ENCODE results near the gene MMP10. TPM values are rescaled to one million over a fixed set of nuclear protein-coding genes. Genes with fewer than 3 reads are reported as not detected.

The MMP10 gene
- total and polyA plus RNA-seq, 3 experiments from 2014 or later: not detected

- Mint-ChIP-seq H3K9me3 (no peaks in the 10 kb centered on the region), H3K4me1 (no peaks in the 10 kb centered on the region), H3K27ac (no peak overlapping the region), H3K36me3 (no peaks in the 10 kb centered on the region), H3K4me3 (no peak overlapping the region), H3K27me3 (peaks cover 0 to 10% of the 10 kb centered on the region in 2 donors)
- H3K9me3 ChIP-seq (ENCODE audit: low read length): no peaks in the 10 kb centered on the region
- no peaks in the 10 kb centered on the region for H3K4me1 ChIP-seq (ENCODE audit: insufficient read depth, low read length)
- no peaks in the 10 kb centered on the region for H3K27me3 ChIP-seq (ENCODE audit: insufficient read depth, low read length, poor library complexity, severe bottlenecking)
- no peaks in the 10 kb centered on the region for H3K36me3 ChIP-seq (ENCODE audit: insufficient read depth, low read length)
- ChIA-PET POLR2A (no interaction called here), CTCF (no interaction called here)
- no peak overlapping the region for H3K27ac ChIP-seq (ENCODE audit: low read depth, low read length)
- no peak overlapping the region for H3K4me3 ChIP-seq (ENCODE audit: low read length)
- no peak for DNase-seq
These were observed 12.2 kb upstream of the MMP10 start for GRCh38 chr11:102792604-102793003.

- H3K4me3 ChIP-seq (ENCODE audit: low read length): no peak overlapping the region
- H3K27me3 ChIP-seq (ENCODE audit: insufficient read depth, low read length, poor library complexity, severe bottlenecking): no peaks in the 10 kb centered on the region
- H3K4me1 ChIP-seq (ENCODE audit: insufficient read depth, low read length): no peaks in the 10 kb centered on the region
- ChIA-PET CTCF (no interaction called here), POLR2A (no interaction called here)
- no peak overlapping the region for H3K27ac ChIP-seq (ENCODE audit: low read depth, low read length)
- Mint-ChIP-seq H3K9me3 (no peaks in the 10 kb centered on the region), H3K4me3 (no peak overlapping the region), H3K27ac (no peak overlapping the region), H3K27me3 (peaks cover 0 to 10% of the 10 kb centered on the region in 2 donors), H3K36me3 (no peaks in the 10 kb centered on the region), H3K4me1 (no peaks in the 10 kb centered on the region)
- H3K36me3 ChIP-seq (ENCODE audit: insufficient read depth, low read length): no peaks in the 10 kb centered on the region
- H3K9me3 ChIP-seq (ENCODE audit: low read length): no peaks in the 10 kb centered on the region
- no peak for DNase-seq
These were observed 11.0 kb upstream of the MMP10 start for GRCh38 chr11:102791271-102792036.

DNA sequence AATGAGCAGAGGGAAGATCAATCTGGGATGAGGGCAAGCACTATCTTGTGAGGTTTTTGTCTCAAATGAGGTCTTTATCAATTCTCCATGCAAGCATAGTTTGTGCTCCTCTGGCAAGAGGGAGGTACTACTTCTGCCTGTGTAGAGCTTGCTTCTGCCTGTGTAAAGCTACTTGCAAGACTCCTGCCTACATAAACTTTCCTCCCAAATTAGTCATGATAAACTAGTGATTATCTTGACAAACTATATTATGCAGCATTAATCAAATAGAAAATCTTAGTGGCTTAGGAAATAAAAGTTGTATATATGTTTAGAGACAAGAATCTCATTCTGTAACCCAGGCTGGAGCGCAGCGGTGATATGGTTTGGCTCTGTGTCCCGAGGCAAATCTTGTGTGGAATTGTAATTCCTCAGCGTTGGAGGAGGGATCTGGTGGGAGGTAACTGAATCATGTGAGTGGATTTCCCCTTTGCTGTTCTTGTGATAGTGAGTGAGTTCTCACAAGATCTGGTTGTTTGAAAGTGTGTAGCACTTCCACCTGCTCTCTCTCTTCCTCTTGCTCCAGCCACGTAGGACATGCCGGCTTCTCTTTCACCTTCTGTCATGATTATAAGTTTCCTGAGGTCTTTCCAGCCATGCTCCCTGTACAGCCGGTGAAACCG, 8.0 kb upstream of the MMP10 start:
- Mint-ChIP-seq H3K4me1 (no peaks in the 10 kb centered on the region), H3K36me3 (no peaks in the 10 kb centered on the region), H3K9me3 (no peaks in the 10 kb centered on the region), H3K27ac (no peak overlapping the region), H3K27me3 (peaks cover 0 to 17% of the 10 kb centered on the region in 2 donors), H3K4me3 (no peak overlapping the region)
- H3K4me3 ChIP-seq (ENCODE audit: low read length): no peak overlapping the region
- DNase-seq: no peak
- H3K9me3 ChIP-seq (ENCODE audit: low read length): no peaks in the 10 kb centered on the region
- no peaks in the 10 kb centered on the region for H3K4me1 ChIP-seq (ENCODE audit: insufficient read depth, low read length)
- ChIA-PET POLR2A (no interaction called here), CTCF (no interaction called here)
- H3K27me3 ChIP-seq (ENCODE audit: insufficient read depth, low read length, poor library complexity, severe bottlenecking): no peaks in the 10 kb centered on the region
- H3K36me3 ChIP-seq (ENCODE audit: insufficient read depth, low read length): no peaks in the 10 kb centered on the region
- H3K27ac ChIP-seq (ENCODE audit: low read depth, low read length): no peak overlapping the region

- no peaks in the 10 kb centered on the region for H3K36me3 ChIP-seq (ENCODE audit: insufficient read depth, low read length)
- CTCF ChIA-PET: no interaction called here
These were observed 4.0 kb upstream of the MMP10 start for GRCh38 chr11:102784380-102784779.

DNA sequence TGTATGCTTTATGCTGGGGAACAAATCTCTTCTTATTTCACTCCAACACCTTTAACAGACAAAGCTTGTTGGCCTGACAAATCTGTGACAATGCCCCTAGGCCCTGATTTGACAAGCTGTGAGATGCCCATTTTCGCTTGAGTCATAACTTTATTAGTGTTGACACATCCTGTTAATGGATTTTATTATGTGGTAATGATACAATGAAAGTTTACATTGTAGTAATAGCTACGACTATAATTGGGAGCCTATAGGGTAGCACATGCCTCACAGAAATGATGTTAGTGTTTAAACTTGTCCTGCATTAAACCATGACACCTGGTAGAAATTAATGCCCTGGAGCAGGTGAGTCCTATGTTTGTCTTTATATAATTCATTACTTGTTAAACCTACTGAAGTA, 3.3 kb upstream of the MMP10 start:
- no peaks in the 10 kb centered on the region for H3K27me3 ChIP-seq (ENCODE audit: insufficient read depth, low read length, poor library complexity, severe bottlenecking)
- Mint-ChIP-seq H3K36me3 (no peaks in the 10 kb centered on the region), H3K9me3 (no peaks in the 10 kb centered on the region), H3K27ac (no peak overlapping the region), H3K4me1 (no peaks in the 10 kb centered on the region), H3K4me3 (no peak overlapping the region), H3K27me3 (peaks cover 4 to 18% of the 10 kb centered on the region in 2 donors)
- no peaks in the 10 kb centered on the region for H3K36me3 ChIP-seq (ENCODE audit: insufficient read depth, low read length)
- H3K9me3 ChIP-seq (ENCODE audit: low read length): no peaks in the 10 kb centered on the region
- CTCF ChIA-PET: no interaction called here
- no peak overlapping the region for H3K4me3 ChIP-seq (ENCODE audit: low read length)
- DNase-seq: no peak
- H3K27ac ChIP-seq (ENCODE audit: low read depth, low read length): no peak overlapping the region
- POLR2A ChIA-PET: no interaction called here
- H3K4me1 ChIP-seq (ENCODE audit: insufficient read depth, low read length): no peaks in the 10 kb centered on the region

More at GRCh38 chr11:102784380-102784779, 4.0 kb upstream of the MMP10 start:
- Histone ChIP-seq H3K9me3 (ENCODE audit: low read length) (no peaks in the 10 kb centered on the region), H3K27me3 (ENCODE audit: insufficient read depth, low read length, poor library complexity, severe bottlenecking) (no peaks in the 10 kb centered on the region), H3K4me3 (ENCODE audit: low read length) (no peak overlapping the region), H3K4me1 (ENCODE audit: insufficient read depth, low read length) (no peaks in the 10 kb centered on the region), H3K27ac (ENCODE audit: low read depth, low read length) (no peak overlapping the region)
- POLR2A ChIA-PET: no interaction called here
- Mint-ChIP-seq H3K27me3 (peaks cover 4 to 19% of the 10 kb centered on the region in 2 donors), H3K4me3 (no peak overlapping the region), H3K9me3 (no peaks in the 10 kb centered on the region), H3K27ac (no peak overlapping the region), H3K36me3 (no peaks in the 10 kb centered on the region), H3K4me1 (no peaks in the 10 kb centered on the region)
- no peak for DNase-seq

DNA sequence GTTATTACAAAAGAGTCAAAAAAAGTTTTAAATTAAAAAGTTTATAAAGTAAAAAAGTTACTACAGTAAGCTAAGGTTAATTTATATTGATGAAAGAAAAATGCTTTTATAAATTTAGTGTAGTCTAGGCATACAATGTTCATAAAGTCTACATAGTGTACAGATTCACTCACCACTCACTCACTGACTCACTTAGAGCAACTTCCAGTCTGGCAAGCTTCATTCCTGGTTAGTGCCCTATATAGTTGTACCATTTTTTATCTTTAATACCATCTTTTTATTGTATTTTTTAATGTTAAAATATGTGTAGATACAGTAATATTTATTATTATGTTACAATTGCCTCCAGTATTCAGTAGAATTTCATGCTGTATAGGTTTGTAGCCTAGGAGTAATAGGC, 2.6 kb upstream of the MMP10 start:
- DNase-seq: no peak
- no peaks in the 10 kb centered on the region for H3K4me1 Mint-ChIP-seq
- ChIA-PET POLR2A (no interaction called here), CTCF (no interaction called here)
- no peak overlapping the region for H3K4me3 ChIP-seq (ENCODE audit: low read length)
- H3K36me3 ChIP-seq (ENCODE audit: insufficient read depth, low read length): no peaks in the 10 kb centered on the region
- H3K27ac Mint-ChIP-seq: no peak overlapping the region
- H3K27ac ChIP-seq (ENCODE audit: low read depth, low read length): no peak overlapping the region
- no peaks in the 10 kb centered on the region for H3K4me1 ChIP-seq (ENCODE audit: insufficient read depth, low read length)
- peaks cover 4 to 19% of the 10 kb centered on the region in 2 donors for H3K27me3 Mint-ChIP-seq
- H3K27me3 ChIP-seq (ENCODE audit: insufficient read depth, low read length, poor library complexity, severe bottlenecking): no peaks in the 10 kb centered on the region
- no peaks in the 10 kb centered on the region for H3K9me3 Mint-ChIP-seq
- no peaks in the 10 kb centered on the region for H3K9me3 ChIP-seq (ENCODE audit: low read length)
- H3K4me3 Mint-ChIP-seq: no peak overlapping the region
- H3K36me3 Mint-ChIP-seq: no peaks in the 10 kb centered on the region

GRCh38 chr11:102781676-102782075, 1.2 kb upstream of the MMP10 start:
- H3K4me1 ChIP-seq (ENCODE audit: insufficient read depth, low read length): no peaks in the 10 kb centered on the region
- no peaks in the 10 kb centered on the region for H3K36me3 ChIP-seq (ENCODE audit: insufficient read depth, low read length)
- Mint-ChIP-seq H3K27me3 (peaks cover 4 to 17% of the 10 kb centered on the region in 2 donors), H3K36me3 (no peaks in the 10 kb centered on the region), H3K4me1 (no peaks in the 10 kb centered on the region), H3K27ac (no peak overlapping the region), H3K4me3 (no peak overlapping the region), H3K9me3 (peaks cover 0 to 1% (median 0%) of the 10 kb centered on the region in 5 donors)
- H3K4me3 ChIP-seq (ENCODE audit: low read length): no peak overlapping the region
- DNase-seq: no peak
- POLR2A ChIA-PET: no interaction called here
- no peaks in the 10 kb centered on the region for H3K27me3 ChIP-seq (ENCODE audit: insufficient read depth, low read length, poor library complexity, severe bottlenecking)
- CTCF ChIA-PET: no interaction called here
- H3K9me3 ChIP-seq (ENCODE audit: low read length): no peaks in the 10 kb centered on the region
- no peak overlapping the region for H3K27ac ChIP-seq (ENCODE audit: low read depth, low read length)

- ChIA-PET CTCF (no interaction called here), POLR2A (no interaction called here)
- Mint-ChIP-seq H3K27me3 (peaks cover 4 to 7% of the 10 kb centered on the region in 2 donors), H3K9me3 (peaks cover 0 to 2% (median 0%) of the 10 kb centered on the region in 5 donors), H3K4me1 (no peaks in the 10 kb centered on the region), H3K36me3 (no peaks in the 10 kb centered on the region), H3K4me3 (no peak overlapping the region), H3K27ac (peak overlapping the region in 1 of 8 donors; percentile 10)
- H3K27me3 ChIP-seq (ENCODE audit: insufficient read depth, low read length, poor library complexity, severe bottlenecking): no peaks in the 10 kb centered on the region
- no peaks in the 10 kb centered on the region for H3K9me3 ChIP-seq (ENCODE audit: low read length)
- no peak overlapping the region for H3K27ac ChIP-seq (ENCODE audit: low read depth, low read length)
- no peaks in the 10 kb centered on the region for H3K36me3 ChIP-seq (ENCODE audit: insufficient read depth, low read length)
- no peak overlapping the region for H3K4me3 ChIP-seq (ENCODE audit: low read length)
- DNase-seq: no peak
- H3K4me1 ChIP-seq (ENCODE audit: insufficient read depth, low read length): no peaks in the 10 kb centered on the region
These were observed 4.0 kb downstream of the MMP10 start for GRCh38 chr11:102776454-102776853.
